Endothelial cell of umbilical vein (primary cell): ENCODE results near the gene TXNL4B. TPM values are rescaled to one million over a fixed set of nuclear protein-coding genes. Genes with fewer than 3 reads are reported as not detected.

Experiments used
- BruUV-seq: library from RNA; stranded (reverse); fragments of 400-500 nt; replicated peaks from 2 replicates; lab custom pipeline; 2021; lab: Mats Ljungman, UMichigan
- CTCF ChIA-PET: fragments of 300-600, 350-600 bp; sonication (Branson Sonifier 250); formaldehyde crosslinking; loops from one replicate; lab custom pipeline; 2021; ENCODE audit warnings: antibody characterized with exemption, inconsistent platforms; lab: Charles Lee
- POLR2A ChIA-PET: fragments of 300-600, 350-600 bp; sonication (Branson Sonifier 250); formaldehyde crosslinking; loops from one replicate; lab custom pipeline; 2021; ENCODE audit warnings: antibody characterized with exemption, inconsistent platforms; lab: Charles Lee
- DNase-seq: peaks from one replicate; pipeline ENCODE4 v3.0.0-alpha.2; 2011; ENCODE audit warnings: low read depth, low spot score
- FAIRE-seq: peaks from 2 replicates; lab custom pipeline; 2011; peaks lifted over from hg19 to GRCh38; lab: Jason Lieb, UNC
- H2AFZ ChIP-seq: 2 replicates; pipeline ENCODE4 v1.6.0; 2012; ENCODE audit warnings: low read depth, low read length, control low read depth, inconsistent platforms
- H3K27ac ChIP-seq: 2 replicates; pipeline ENCODE4 v1.5.1; 2011; ENCODE audit warnings: low read depth, mild to moderate bottlenecking, control low read depth, low read length, moderate library complexity; ENCODE audit not compliant: insufficient read depth
- H3K27me3 ChIP-seq, 2 experiments: 2 replicates each; pipeline versions ENCODE4 v1.6.0 to v1.6.1; 2011; ENCODE audit warnings: low read length in 2 of 2, mixed read lengths in 1 of 2; ENCODE audit not compliant: control insufficient read depth in 2 of 2, insufficient read depth in 2 of 2
- H3K36me3 ChIP-seq, 2 experiments: 2 replicates in 1 of 2; 3 replicates in 1 of 2; pipeline ENCODE4 v1.5.1; 2011; ENCODE audit warnings: low read length in 2 of 2, mild to moderate bottlenecking in 1 of 2, moderate library complexity in 1 of 2; ENCODE audit not compliant: control insufficient read depth in 2 of 2, insufficient read depth in 2 of 2; ENCODE audit errors: extremely low read depth in 1 of 2
- H3K4me1 ChIP-seq: 3 replicates; pipeline ENCODE4 v1.5.1; 2011; ENCODE audit warnings: mild to moderate bottlenecking, low read length; ENCODE audit not compliant: control insufficient read depth, insufficient read depth; ENCODE audit errors: extremely low read depth
- H3K4me2 ChIP-seq: 2 replicates; pipeline ENCODE4 v1.6.1; 2011; ENCODE audit warnings: low read length, control low read depth, mixed read lengths; ENCODE audit not compliant: insufficient read depth
- H3K4me3 ChIP-seq, 3 experiments: fragments of 200-600 bp in 1 of 3; sonication (generic), shearing (Covaris generic) in 1 of 3; replicated peaks in 1 of 3; 2 replicates each; pipeline ENCODE4 v1.5.1; 2011 to 2016; ENCODE audit warnings: control low read depth in 3 of 3, low read length in 3 of 3, mild to moderate bottlenecking in 2 of 3, inconsistent platforms in 1 of 3, low read depth in 1 of 3, moderate library complexity in 1 of 3; ENCODE audit not compliant: insufficient read depth in 1 of 3
- H3K79me2 ChIP-seq: 2 replicates; pipeline ENCODE4 v1.6.0; 2012; ENCODE audit warnings: low read length, inconsistent platforms; ENCODE audit not compliant: control insufficient read depth, insufficient read depth
- H3K9ac ChIP-seq: replicated peaks from 2 replicates; pipeline ENCODE3; 2011; ENCODE audit warnings: low read length, control low read depth; ENCODE audit not compliant: insufficient read depth; ENCODE audit errors: extremely low read depth
- H3K9me1 ChIP-seq: replicated peaks from 3 replicates; pipeline ENCODE4 v1.6.0; 2011; ENCODE audit warnings: mild to moderate bottlenecking, low read length; ENCODE audit not compliant: control insufficient read depth, insufficient read depth; ENCODE audit errors: extremely low read depth
- H3K9me3 ChIP-seq: replicated peaks from 2 replicates; pipeline ENCODE4 v1.5.1; 2012; ENCODE audit warnings: low read length, inconsistent platforms; ENCODE audit not compliant: control insufficient read depth, insufficient read depth
- H4K20me1 ChIP-seq: replicated peaks from 2 replicates; pipeline ENCODE3; 2011; ENCODE audit warnings: mild to moderate bottlenecking, low read length; ENCODE audit not compliant: control insufficient read depth, insufficient read depth; ENCODE audit errors: extremely low read depth
- EZH2 ChIP-seq: IDR thresholded peaks from 2 replicates; pipeline ENCODE4 v1.6.1; 2012; ENCODE audit warnings: borderline replicate concordance, low read depth, mild to moderate bottlenecking, moderate library complexity, low read length, inconsistent platforms; ENCODE audit not compliant: severe bottlenecking
- FOS ChIP-seq: IDR thresholded peaks from 2 replicates; pipeline ENCODE4 v1.6.1; 2011; ENCODE audit warnings: mild to moderate bottlenecking, low read length, moderate library complexity, borderline replicate concordance; ENCODE audit not compliant: insufficient read depth
- GATA2 ChIP-seq: IDR thresholded peaks from 2 replicates; pipeline ENCODE4 v1.7.0; 2011; ENCODE audit warnings: low read depth, mild to moderate bottlenecking, moderate library complexity, mixed read lengths, low read length; ENCODE audit not compliant: insufficient read length, insufficient read depth
- JUN ChIP-seq: IDR thresholded peaks from 2 replicates; pipeline ENCODE4 v1.6.1; 2011; ENCODE audit warnings: borderline replicate concordance, low read depth; ENCODE audit not compliant: insufficient read length, insufficient read depth
- MYC ChIP-seq: IDR thresholded peaks from one replicate; pipeline ENCODE4 v1.6.1; 2011; ENCODE audit warnings: mild to moderate bottlenecking, low read depth, low read length
- POLR2A ChIP-seq: IDR thresholded peaks from 2 replicates; pipeline ENCODE4 v1.6.1; 2012; ENCODE audit warnings: low read depth, mild to moderate bottlenecking, control low read depth, low read length
- POLR2AphosphoS5 ChIP-seq: IDR thresholded peaks from 2 replicates; pipeline ENCODE4 v1.6.1; 2012; ENCODE audit warnings: low read depth, mild to moderate bottlenecking, control low read depth, low read length, moderate library complexity; ENCODE audit not compliant: insufficient read depth
- dilution Hi-C: fragments of 300-500 bp; cut with MboI; formaldehyde crosslinking; loops from one replicate; pipeline ENCODE4 v1.15.0; 2019; ENCODE audit warnings: low sequenced_read_pairs; ENCODE audit not compliant: extremely low pct_ligation_motif_present
- intact Hi-C: fragments of 100-400 bp; cut with micrococcal nuclease; formaldehyde crosslinking; loops from one replicate; pipeline ENCODE4 v1.10.0; 2022
- polyA plus RNA-seq, 4 experiments: library from polyadenylated mRNA; depleted of rRNA in 3 of 4; stranded (reverse) in 3 of 4; unstranded in 1 of 4; fragments of >200 nt; gene quantifications; 2 replicates each; pipeline versions ENCODE4 v1.2.1 to v1.2.3, GENCODE V29; 2011 to 2012; ENCODE audit warnings: missing spikeins in 1 of 4
- total RNA-seq: library from RNA; stranded (reverse); gene quantifications from 2 replicates; pipeline ENCODE4 v1.2.3, GENCODE V29; 2021
- TF ChIP-seq, protein P1 (sequence below), 2 donors: IDR thresholded peaks; 1 replicate in 1 of 2; 2 replicates in 1 of 2; pipeline ENCODE4 v1.5.1; 2011; ENCODE audit warnings: low read length in 2 of 2, mild to moderate bottlenecking in 2 of 2, moderate library complexity in 2 of 2, control low read depth in 1 of 2, inconsistent platforms in 1 of 2, low read depth in 1 of 2; ENCODE audit not compliant: insufficient read depth in 1 of 2; ENCODE audit errors: extremely low read depth in 1 of 2
- TF ChIP-seq, protein P2 (sequence below): IDR thresholded peaks from 2 replicates; pipeline ENCODE4 v1.6.1; 2011; ENCODE audit not compliant: insufficient read depth, insufficient read length

TXNL4B gene
- total and polyA plus RNA-seq, 2 donors (not counting 3 experiments of a cell fraction or from before 2014, with no cell fraction given), result 10.0 to 12.7 TPM

DNA sequence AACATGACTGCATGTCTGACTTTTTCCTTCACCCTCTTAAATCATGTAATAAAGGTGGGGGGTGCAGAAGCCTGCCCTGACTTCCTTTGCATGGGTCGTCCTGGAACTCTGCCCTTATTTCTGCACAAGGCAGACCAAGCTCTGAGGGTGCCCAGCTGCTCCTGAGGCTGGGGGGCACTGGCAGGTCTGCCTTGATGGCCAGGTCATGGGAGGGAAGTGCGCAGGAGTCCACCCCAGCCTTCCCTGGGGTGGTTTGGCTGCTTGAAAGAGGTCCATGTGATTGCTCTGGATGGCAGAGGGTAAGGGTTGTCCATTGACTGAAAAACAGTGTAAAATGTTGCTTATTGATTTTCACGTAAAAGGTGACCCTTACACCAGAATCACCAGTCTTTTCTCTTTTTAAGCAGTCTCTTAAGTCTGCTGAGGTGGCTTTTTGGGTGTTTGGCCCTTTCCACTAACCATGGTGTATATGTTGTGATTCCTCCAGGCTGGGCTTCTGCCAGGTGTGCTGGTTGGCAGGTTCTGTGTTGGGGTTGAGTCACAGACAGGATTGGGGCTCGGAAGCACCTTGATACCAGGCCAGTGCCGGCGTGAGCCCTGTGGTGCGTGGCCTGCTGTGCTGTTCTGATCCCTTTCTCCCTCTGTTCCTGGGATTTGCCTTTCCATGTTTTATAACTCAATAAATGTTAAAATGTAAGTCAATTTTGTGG lies 19.6 kb upstream of the TXNL4B start:
- no peaks in the 10 kb centered on the region for H3K79me2 ChIP-seq
- ChIA-PET CTCF (no interaction called here), POLR2A (no interaction called here)
- no TSS peak for BruUV-seq
- no peak for FAIRE-seq
- dilution Hi-C loops, result no loop called here
- H3K36me3 ChIP-seq, result peaks cover 13 to 41% of the 10 kb centered on the region in 2 experiments
- no peaks in the 10 kb centered on the region for H3K9me1 ChIP-seq
- no peaks in the 10 kb centered on the region for H3K9me3 ChIP-seq
- intact Hi-C loops, result no loop called here
- H2AFZ ChIP-seq, result no peak overlapping the region
- H3K4me1 ChIP-seq, result no peaks in the 10 kb centered on the region
- no peak overlapping the region for H3K4me2 ChIP-seq
- H3K9ac ChIP-seq, result no peak overlapping the region
- H3K4me3 ChIP-seq, result no peak overlapping the region
- TF ChIP-seq FOS (no peak), POLR2A (no peak), EZH2 (no peak), MYC (no peak), JUN (no peak), GATA2 (no peak), POLR2AphosphoS5 (no peak)
- TF ChIP-seq, protein P1, sequence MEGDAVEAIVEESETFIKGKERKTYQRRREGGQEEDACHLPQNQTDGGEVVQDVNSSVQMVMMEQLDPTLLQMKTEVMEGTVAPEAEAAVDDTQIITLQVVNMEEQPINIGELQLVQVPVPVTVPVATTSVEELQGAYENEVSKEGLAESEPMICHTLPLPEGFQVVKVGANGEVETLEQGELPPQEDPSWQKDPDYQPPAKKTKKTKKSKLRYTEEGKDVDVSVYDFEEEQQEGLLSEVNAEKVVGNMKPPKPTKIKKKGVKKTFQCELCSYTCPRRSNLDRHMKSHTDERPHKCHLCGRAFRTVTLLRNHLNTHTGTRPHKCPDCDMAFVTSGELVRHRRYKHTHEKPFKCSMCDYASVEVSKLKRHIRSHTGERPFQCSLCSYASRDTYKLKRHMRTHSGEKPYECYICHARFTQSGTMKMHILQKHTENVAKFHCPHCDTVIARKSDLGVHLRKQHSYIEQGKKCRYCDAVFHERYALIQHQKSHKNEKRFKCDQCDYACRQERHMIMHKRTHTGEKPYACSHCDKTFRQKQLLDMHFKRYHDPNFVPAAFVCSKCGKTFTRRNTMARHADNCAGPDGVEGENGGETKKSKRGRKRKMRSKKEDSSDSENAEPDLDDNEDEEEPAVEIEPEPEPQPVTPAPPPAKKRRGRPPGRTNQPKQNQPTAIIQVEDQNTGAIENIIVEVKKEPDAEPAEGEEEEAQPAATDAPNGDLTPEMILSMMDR (IDR thresholded peaks at IDR 0.05; ENCODE audit: extremely low read depth in 1 of 2, insufficient read depth in 1 of 2, low read depth in 1 of 2, low read length in 2 of 2), result no peak
- TF ChIP-seq, protein P2, sequence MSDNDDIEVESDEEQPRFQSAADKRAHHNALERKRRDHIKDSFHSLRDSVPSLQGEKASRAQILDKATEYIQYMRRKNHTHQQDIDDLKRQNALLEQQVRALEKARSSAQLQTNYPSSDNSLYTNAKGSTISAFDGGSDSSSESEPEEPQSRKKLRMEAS, result no peak
- no peaks in the 10 kb centered on the region for H4K20me1 ChIP-seq
- DNase-seq, result no peak
- no peak overlapping the region for H3K27ac ChIP-seq
- H3K27me3 ChIP-seq, result no peaks in the 10 kb centered on the region
